Fibroblast of skin of right quadriceps (primary cell): Measurements from ENCODE around the gene NRDE2.

Experiments used
- DNase-seq: peaks from one replicate; pipeline ENCODE4 v3.0.0-alpha.2; 2013

Gene NRDE2, protein sequence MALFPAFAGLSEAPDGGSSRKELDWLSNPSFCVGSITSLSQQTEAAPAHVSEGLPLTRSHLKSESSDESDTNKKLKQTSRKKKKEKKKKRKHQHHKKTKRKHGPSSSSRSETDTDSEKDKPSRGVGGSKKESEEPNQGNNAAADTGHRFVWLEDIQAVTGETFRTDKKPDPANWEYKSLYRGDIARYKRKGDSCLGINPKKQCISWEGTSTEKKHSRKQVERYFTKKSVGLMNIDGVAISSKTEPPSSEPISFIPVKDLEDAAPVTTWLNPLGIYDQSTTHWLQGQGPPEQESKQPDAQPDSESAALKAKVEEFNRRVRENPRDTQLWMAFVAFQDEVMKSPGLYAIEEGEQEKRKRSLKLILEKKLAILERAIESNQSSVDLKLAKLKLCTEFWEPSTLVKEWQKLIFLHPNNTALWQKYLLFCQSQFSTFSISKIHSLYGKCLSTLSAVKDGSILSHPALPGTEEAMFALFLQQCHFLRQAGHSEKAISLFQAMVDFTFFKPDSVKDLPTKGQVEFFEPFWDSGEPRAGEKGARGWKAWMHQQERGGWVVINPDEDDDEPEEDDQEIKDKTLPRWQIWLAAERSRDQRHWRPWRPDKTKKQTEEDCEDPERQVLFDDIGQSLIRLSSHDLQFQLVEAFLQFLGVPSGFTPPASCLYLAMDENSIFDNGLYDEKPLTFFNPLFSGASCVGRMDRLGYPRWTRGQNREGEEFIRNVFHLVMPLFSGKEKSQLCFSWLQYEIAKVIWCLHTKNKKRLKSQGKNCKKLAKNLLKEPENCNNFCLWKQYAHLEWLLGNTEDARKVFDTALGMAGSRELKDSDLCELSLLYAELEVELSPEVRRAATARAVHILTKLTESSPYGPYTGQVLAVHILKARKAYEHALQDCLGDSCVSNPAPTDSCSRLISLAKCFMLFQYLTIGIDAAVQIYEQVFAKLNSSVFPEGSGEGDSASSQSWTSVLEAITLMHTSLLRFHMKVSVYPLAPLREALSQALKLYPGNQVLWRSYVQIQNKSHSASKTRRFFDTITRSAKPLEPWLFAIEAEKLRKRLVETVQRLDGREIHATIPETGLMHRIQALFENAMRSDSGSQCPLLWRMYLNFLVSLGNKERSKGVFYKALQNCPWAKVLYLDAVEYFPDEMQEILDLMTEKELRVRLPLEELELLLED

DNA sequence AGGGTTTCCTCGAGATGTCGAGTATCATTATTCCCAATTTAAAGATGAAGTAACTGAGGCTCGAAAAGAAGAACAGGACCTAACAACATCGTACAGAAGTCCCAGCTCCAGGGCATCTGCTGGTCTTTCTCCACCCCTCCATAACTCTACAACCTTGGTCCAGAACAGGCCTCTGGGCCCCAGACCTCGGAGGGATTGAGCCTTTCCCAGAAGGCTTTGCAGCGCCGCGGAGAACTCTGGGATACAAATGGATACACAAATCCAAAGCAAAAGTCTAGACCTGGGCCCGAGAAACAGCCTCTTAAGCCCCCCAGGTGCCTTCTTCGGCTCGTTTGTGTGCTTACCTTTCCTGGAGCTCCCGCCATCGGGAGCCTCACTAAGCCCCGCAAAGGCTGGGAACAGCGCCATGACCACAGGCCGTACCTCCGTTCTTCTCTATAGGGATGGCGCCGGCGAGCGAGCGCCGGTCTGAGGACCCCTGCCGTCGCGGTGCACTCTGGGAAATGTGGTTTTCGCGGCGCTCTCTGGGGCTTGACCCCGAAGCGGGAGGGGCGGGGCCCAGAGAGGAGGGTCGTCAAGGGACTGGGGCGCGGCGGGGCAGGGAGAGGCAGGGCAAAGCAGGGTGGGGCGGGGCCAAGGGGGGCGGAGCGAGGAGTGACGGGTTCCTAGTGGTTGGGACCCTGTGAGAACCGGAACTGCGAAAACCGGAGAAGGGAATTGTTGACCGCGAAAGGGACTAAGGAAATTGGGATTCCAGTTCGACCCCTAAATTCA lies at the start of gene NRDE2:
TSS of gene NRDE2 (minus strand) at position 445 of the 774 bp plus-strand sequence. CDS start at position 408, 37 bp downstream.
- DNase-seq = peak; percentile 97

GRCh38 chr14:90381011-90381786 lies 49.5 kb upstream of the NRDE2 start:
- DNase-seq = peak; percentile 82

DNA sequence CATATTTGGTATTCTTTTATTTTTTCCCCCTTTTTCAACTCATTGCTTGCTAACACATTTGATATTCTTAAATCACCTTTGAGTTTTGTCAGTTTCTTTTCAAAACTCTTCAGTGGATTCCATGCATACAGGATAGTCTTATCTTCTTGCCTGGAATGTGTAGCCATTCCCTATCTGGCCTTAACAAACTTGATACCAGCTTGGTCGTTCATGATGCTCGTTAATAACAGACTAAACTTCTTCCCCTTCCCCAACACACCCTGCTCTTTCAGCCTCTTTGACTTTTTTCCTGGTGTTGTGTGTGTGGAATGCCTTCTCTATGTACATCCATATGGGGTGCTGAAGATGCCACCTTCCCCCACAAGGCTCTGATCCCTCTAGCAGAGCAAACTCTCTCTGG lies 47.4 kb upstream of the NRDE2 start:
- DNase-seq = no peak

GRCh38 chr14:90378249-90378648 lies 46.5 kb upstream of the NRDE2 start:
- DNase-seq = no peak

DNA sequence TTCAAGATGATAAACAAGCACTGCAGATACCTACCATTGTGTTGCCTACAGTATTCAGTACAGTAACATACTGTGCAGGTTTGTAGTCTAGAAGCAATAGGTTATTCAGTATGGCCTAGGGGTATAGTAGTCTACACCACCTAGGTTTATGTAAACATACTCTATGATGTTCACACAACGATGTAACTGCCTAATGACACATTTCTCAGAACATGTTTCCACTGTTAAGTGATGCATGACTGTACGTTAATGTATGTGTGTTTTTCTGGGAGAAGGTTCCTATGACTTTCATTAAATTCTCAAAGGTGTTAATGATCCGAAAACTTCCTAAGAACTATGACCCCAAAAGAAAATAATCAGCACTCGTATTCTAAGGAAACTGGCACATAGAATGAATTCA lies 44.2 kb upstream of the NRDE2 start:
- no peak for DNase-seq

DNA sequence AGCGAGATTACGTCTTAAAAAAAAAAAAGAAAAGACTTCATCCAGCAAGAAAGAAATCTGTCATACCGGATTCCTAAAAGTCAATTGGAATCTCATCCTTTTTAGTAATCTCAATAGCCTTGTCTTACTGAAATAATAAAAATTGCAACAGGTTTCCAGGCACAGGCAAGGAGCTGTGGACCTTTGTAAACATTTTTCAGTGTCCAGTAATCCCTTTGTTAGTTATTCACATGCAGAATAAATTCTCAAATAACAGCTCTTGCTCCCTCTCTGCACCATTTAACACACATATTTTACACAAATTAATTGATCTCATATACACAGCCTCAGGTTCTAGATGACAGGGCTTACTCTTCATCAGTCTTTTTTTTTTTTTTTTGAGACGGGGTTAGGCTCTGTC lies 43.1 kb upstream of the NRDE2 start:
- no peak for DNase-seq

GRCh38 chr14:90373887-90374286 lies 42.1 kb upstream of the NRDE2 start:
- DNase-seq = no peak

DNA sequence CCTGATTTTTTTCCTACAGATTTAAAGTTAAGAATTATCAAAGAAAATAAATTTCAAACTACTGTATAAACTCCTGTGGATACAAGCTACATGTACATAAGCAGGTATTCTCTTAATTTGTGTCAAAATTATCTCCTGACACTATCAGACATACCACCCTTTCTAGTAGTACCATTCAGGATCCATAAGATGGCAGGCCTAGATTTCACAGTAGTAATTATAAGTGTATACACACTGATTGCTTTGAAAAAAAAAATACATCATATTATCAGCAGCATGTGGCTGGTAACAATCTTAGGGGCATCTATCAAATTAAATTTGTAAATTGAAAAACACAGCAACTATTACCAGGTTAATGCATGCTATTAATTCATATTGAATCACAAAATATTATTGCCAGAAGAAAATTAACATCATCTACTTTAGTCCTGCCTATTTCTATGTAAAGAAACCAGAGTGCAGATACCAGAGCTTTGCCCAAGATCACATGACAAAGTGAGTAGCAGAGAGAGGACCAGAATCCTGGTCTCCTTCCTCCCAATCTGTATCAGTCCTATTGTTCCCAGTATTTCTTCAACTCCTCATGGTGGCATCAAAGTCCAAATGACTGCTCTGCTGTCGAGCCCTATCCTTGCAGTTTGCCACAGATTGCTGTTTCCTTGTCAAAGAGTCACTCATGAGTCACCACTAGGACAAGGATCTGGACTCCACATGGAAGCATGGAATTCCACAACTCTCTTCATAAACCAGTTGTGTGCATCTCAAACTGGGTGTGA lies 37.4 kb upstream of the NRDE2 start:
- peak; percentile 43 for DNase-seq

- DNase-seq = no peak
Measured at GRCh38 chr14:90362558-90362896, 30.8 kb upstream of the NRDE2 start.

GRCh38 chr14:90361865-90362557 lies 30.3 kb upstream of the NRDE2 start:
- DNase-seq = no peak

DNA sequence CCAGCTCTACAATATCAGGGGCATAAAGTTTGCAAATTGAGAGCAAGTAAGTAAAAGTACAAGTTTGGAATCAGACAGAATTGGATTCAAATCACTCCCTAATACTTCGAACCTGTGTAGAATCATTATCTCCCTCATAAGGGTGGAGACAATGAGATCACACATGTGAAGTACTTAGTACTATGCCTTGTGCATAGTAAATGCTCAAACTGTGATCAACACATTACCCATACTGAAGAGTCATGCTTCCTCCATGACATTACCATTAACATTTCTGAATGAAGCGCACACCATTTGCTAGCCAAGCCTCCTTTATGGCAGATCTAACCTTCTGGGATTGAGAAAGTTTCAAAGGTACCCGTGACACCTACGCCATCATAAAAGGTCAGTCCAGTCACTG lies 26.6 kb upstream of the NRDE2 start:
- DNase-seq = no peak

- no peak for DNase-seq
Measured at GRCh38 chr14:90356925-90357324, 25.2 kb upstream of the NRDE2 start.

GRCh38 chr14:90355540-90356518 lies 24.1 kb upstream of the NRDE2 start:
- DNase-seq = no peak

DNA sequence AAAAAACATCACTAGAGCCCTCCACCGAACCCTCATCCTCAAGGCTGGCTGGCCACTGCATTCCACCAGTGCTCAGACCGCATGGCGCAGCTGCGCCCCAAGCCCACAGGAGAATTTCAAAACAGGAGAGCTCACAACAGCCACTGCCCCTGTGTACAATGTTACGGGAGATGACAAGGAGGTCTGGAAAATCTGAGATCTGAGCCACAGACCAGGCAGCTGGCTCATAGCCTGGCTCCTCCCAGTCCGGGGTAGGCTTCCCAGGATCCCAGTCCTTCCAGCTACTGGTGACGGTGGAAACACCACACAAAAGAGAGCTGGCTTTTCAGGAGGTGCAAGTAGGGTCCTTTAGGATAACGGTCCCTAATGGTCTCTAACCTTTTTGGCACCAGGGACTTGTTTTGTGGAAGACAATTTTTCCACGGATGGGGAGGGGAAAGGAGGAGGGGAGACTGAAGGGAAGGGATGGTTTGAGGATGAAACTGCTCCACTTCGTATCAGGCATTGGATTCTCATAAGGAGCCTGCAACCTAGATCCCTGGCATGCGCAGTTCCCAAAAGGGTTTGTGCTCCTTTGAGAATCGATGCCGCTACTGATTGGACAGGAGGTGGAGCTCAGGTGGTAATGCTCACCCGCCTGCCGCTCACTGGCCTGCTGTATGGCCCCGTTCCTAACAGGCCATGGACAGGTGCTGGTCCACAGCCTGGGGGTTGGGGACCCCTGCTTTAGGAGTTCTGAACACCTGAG lies 23.0 kb upstream of the NRDE2 start:
- DNase-seq = no peak

DNA sequence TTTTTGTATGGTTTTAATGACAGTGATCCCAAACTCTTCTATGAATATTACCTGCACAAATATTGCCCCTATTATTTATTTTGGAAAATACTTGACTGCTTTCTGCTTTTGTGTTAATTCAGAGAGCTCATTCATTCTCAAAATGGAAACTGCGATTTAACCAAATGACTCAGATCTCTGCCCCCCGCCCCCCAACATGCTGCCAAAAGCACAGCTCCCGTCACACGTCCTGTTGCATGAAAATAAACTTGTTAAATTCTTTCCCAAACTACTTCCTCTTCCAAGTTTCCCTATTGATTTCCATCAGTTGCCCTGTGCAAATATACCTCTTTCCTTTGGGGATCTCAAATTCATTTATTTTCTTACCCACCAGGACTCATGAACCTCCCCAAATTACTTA lies 18.0 kb upstream of the NRDE2 start:
- DNase-seq = no peak

- DNase-seq = no peak
Measured at GRCh38 chr14:90348270-90348669, 16.5 kb upstream of the NRDE2 start.

GRCh38 chr14:90345239-90345557 lies 13.5 kb upstream of the NRDE2 start:
- DNase-seq = no peak
